GM18526 (cell line): ENCODE measurements around the gene ST3GAL5.

Source experiments
- POLR2A ChIP-seq: IDR thresholded peaks from 3 replicates; pipeline ENCODE4 v1.6.1; 2011; ENCODE audit not compliant: insufficient read length; ENCODE audit errors: extremely low read depth

The ST3GAL5 gene

GRCh38 chr2:85862426-85862825 lies 26.4 kb downstream of the ST3GAL5 start:
- no peak for TF ChIP-seq POLR2A

DNA sequence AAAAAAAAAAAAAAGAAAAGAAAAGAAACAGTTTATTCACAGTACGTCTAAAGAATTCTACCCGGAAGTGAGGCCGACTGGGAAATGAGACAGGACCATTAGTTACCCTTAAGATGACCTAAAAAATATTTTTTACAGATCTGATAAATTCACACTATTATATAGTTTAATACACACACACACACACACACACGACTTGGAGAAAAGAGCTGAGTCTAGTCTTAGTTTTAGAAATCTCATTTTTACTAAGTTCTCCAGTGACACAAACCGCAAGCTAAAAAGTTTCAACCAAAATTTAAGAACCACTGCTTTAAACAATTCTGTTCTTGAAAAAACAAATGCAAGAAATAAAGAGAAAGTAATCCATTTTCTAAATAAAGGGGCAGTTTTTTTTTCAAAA lies 27.1 kb downstream of the ST3GAL5 start:
- no peak for TF ChIP-seq POLR2A

DNA sequence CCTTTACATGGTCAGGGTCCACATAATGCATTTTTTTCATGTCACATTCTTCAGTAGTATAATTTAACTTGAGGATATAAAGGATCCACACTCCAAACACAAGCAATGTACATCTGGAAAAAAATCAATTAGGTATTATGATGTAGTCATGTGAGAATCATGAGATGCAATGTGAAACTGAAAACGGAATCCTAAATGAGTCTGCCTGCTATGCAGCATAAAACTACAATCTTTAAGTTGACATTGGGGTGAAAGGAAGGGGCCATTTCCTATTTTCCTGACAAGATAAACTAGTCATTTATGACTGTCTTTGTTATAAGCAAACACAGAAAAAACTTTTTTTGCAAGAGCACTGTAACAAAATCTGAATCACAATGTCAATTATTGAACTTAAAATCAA lies 27.6 kb downstream of the ST3GAL5 start:
- TF ChIP-seq POLR2A, result no peak

- no peak for TF ChIP-seq POLR2A
Measured at GRCh38 chr2:85858841-85859240, 29.9 kb downstream of the ST3GAL5 start.

GRCh38 chr2:85854897-85855296 lies 33.9 kb downstream of the ST3GAL5 start:
- no peak for TF ChIP-seq POLR2A

DNA sequence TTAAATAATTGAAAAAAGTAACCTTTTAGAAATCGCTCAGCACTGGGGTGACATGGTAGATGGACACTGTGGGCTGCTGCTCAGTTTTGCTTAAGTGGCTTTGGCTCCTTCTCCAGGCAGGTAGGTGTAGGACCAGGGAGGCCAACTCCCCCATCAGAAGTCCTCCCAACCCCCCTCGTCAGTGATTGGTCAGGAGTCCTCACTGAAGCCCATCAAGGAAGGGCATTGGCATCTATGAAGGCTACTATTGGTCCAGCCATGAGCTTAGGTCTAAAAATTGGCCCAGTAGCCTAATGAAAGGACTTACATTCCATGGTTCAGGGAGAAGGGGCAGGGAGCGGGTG lies 34.7 kb downstream of the ST3GAL5 start:
- no peak for TF ChIP-seq POLR2A

GRCh38 chr2:85853499-85854165 lies 35.2 kb downstream of the ST3GAL5 start:
- TF ChIP-seq POLR2A, result no peak

DNA sequence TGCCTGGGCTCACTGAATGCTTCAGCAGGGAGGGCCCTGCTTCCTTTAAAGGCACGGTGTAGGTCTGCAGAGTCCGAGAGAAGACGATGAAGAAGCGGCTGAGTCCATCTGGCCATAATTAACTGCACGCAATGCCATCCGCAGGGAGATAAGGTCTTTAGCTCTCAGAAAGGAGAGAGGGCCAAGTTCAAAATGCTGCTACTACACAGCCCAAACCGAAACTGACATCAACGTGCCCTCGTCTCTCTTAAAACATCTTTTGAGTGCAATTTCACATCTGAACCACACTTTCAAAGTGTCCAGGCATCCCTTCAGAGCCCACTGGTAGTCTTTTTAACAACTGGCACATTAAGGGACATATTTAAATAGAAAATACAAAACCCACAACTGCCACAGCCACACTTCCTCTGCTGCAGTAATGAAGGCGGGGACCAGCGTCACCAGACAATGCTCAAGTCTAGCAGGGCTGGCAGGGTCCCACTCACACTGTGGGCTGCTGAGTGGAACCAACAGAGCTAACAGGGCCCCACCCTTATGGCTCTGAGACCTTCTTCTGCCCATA lies 35.8 kb downstream of the ST3GAL5 start:
- no peak for TF ChIP-seq POLR2A

DNA sequence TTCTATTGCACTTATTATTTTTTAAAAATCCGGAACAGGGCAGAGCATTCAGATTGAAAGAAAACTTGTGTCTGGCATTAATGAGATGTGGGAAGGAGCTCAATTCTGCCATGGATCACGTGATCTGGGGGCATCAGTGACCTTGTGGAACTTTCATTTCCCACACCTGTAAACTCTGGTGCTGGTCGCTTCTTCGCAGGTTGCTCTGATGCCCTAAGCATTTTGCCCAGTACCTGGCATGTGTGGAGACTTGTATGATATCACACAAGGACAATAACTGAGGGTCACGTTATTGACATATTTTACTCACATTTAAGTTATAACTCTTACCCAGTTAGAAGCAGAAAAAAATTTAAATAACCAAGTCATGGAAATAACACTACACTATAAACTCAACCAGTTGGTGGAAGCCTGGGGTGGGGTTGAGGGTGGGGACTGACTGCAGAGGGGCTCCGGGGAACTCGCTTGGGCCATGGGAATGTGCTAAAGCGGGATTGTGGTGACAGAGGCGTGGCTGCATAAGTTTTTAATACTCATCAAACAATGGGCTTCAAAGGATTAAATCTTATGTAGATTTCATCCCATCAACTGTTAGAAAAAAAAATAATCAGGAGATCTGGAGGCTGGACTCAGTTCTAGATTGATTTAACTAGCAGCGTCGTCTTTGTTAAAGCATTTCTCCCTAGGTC lies 36.5 kb downstream of the ST3GAL5 start:
- no peak for TF ChIP-seq POLR2A

DNA sequence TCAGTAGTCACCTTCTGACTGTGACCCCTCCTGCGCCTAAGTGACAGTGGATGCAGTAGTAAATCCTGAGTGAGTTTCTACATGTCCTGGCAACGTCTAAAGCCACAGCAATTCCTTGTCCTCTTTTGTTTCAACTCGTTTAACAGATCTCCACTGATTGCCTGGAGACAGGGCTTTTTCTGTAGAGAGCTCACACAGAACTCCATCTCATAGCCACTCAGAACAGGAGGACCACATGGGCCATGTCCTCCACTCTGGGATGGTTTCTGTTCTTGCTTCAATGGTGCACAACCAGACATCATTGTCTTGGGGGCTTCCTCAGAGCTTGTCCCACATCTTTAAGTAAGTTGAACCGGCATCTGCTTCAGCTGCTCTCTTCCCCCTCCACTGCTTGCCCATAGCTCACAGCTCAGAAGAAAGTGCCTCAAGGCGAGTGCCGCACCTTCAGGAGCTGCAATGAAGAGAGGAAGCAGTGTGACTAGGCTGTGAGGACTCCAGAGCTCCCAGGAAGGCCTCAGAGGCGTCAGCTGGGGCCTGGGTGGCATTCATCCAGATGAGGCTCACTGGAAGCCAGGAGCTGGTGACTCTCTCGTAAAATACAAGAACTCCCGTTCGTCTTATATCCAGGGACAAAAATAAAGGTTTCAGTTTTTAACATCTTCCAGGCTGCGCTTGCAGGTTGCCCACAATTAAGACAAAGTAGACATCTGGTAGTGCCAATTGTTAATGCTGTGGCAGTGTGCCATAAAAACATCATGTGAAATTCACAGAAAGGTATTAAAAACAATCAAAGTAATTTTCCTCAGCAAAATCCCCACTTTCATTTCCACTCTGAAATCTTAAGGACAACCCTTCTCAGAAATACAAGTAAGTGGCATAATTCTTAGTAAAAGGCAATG lies 37.3 kb downstream of the ST3GAL5 start:
- no peak for TF ChIP-seq POLR2A

- TF ChIP-seq POLR2A, result no peak
Measured at GRCh38 chr2:85850451-85850850, 38.3 kb downstream of the ST3GAL5 start.

- no peak for TF ChIP-seq POLR2A
Measured at GRCh38 chr2:85847051-85847588, 41.7 kb downstream of the ST3GAL5 start.

DNA sequence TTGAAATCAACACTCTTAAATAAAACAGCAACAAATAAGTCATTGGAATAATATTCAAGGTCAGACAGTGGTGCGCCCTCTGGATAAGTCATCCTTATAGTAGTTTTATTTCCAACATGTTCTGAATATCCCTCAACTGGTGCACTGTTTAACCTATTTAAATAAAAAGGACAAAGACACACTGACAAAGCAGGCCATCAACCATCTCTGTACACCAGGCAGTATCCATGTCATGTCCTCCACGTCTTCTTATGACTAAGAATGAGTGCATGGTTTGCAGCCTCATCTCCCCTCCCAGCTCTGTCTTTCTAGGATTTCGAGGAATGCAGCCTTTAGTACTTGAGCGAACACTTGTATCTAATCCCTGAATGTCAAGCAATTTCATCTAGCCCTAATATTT lies 42.4 kb downstream of the ST3GAL5 start:
- TF ChIP-seq POLR2A, result no peak

- no peak for TF ChIP-seq POLR2A
Measured at GRCh38 chr2:85844486-85844885, 44.3 kb downstream of the ST3GAL5 start.

DNA sequence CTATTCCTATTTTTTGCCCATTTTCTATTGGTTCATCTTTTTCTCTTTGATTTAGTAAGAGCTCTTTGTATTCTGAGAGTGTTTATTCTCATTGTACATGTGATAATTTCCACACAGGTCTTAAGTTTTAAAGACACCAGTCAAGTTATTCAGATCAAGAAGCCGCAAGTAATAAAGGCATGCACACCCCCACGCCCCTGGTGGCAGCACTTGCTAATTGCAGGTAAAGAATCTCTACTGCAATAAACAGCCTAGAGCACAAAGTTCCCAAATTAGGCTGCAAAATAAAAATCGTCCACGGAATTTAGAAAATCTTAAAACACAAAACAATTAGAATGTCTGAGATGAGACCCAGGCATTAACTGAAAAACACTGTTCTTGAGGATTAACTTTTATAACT lies 45.2 kb downstream of the ST3GAL5 start:
- TF ChIP-seq POLR2A, result no peak
